GM18868 (cell line): ENCODE data around the gene DNAAF5.

Source experiments
- ATAC-seq: cut with Tn5 transposase; IDR thresholded peaks from one replicate; pipeline ENCODE4 v1.9.1; 2021; ENCODE audit warnings: mild to moderate bottlenecking, moderate library complexity; ENCODE audit not compliant: unreplicated experiment

DNAAF5 gene

DNA sequence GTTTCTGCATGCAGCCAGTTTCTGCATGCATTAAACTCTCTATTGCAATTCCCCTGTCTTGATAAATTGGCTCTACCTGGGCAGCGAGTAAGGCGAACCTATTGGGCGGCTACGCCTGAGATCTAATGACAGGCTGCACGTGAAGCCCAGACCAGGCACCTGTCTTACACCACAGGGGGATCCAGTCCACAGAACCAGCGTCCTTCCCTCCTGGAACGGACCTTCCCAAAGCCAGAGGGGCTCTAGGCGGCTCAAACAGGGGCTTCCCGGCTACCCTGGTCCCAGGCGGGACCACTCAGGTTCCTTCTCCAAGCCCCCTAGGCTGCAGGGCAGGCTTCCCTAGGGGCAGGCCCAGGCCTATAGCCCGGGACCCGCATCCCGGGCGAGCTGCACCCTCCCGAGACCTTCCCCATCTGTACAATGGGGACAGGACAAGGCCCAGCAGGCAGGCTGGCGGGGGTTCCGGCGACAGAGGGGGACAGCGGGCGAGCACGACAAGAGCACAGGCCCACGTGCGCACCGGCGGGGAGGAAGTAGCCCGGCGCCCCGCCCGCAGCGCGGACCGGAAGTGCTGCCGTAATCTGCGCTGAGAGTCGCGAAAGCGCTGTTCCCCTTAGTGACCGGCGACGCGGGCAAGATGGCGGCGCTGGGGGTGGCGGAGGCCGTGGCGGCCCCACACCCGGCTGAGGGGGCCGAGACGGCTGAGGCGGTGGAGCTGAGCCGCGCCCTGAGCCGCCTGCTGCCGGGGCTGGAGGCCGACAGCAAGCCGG is at the start of gene DNAAF5:
TSS of gene DNAAF5 (plus strand) at position 616 of the 770 bp plus-strand sequence. CDS start at position 638, 22 bp downstream.
- peak; percentile 90 for ATAC-seq

DNA sequence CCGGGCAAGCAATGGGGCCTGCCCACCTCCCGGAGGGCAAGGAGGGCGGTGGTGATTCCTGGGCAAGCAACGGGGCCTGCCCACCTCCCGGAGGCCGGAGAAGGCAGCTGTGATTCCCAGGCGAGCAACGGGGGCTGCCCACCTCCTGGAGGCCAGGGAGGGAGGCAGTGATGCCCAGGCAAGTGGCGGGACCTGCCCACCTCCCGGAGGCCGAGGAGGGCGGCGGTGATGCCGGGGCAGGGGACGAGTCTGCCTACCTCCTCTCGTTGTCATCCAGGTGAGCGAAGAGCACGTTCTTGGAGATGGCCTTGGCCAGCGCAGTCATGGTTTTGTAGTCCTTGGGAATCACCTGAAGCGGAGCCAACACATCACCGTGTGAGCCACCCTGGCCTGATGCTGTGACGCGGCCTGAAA is 49.5 kb upstream of the DNAAF5 start:
- ATAC-seq, result no peak

DNA sequence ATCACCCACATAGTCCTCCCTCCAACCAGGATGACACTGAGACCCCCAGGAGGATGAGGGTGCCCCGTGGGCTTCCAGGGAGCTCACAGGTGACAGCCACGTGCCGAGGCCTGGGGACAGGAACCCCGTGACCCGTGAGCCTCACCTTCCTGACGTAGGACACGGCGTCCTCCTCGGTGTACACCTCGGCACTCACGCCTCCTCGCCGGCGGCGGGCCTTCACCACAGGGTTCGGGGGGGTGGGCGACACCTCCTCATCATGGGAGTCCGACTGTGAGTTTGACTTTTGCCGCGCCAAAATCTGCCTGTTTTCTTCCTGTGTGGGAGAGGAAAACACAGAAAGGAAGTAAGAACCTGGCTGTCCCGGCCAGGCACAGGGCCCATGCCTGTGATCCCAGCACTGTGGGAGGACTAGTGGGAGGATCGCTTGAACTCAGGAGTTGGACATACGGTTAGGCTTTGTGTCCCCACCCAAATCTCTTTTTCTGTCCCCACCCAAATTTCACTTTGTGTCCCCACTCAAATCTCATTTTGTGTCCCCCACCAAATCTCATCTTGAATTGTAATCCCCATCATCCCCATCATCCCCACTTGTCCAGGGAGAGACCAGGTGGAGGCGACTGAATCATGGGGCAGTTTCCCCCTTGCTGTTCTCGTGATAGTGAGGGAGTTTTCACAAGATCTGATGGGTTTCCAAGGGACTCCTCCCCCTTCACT is 45.9 kb upstream of the DNAAF5 start:
- no peak for ATAC-seq

DNA sequence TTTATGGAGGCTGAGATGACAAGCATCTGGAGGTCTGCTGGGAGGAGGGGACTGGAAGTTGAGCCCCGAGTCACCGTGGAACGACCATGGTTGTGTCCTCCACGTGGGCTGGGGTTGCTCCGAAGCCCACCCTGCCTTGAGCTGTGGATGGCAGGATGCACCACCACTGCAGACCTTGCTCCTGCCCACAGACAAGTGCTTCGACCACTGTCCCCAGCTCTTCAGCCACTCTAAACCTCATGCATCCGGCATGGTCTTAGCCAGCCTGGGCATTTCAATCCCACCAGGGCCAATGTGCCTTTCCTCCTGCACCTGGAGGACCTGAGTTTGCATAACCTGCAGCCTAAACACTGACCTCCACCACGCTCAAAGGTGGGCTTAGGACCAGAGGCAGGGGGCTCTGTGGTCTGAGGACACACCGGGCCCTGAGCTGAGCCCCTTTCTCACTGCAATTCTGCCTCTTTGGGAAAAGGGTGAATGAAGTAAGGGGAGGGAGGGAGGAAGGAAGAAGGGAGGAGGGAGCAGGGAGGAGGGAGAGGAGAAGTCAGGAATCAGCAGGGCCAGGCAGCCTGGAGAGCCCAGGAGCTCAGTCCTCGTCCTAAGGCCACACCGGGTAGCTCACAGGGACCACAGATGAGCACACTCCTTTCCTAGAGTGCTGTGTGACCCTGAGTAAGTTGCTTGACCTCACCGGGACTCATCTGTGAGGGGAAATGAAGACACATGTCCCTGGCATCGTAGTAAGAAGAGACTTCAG is 44.8 kb upstream of the DNAAF5 start:
- ATAC-seq, result no peak

DNA sequence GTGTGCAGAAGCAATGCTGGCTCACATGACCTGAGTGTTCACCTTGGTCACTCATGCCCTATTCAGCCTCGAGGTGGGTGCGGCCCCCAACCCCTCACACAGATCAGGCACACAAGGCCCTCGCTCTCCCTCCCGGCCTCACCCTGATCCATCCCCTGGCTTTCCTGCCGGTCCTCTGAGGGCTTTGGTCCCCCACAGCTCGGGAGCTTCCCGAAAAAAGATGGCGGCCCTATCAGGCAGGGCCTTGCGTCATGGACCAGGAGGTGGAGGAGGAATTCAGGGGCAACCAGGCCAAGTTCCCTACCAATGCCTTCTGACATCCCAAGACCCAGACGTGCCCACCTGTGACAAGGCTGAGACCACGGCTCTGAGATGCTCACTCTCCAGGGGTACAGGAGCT is 43.7 kb upstream of the DNAAF5 start:
- ATAC-seq, result no peak

DNA sequence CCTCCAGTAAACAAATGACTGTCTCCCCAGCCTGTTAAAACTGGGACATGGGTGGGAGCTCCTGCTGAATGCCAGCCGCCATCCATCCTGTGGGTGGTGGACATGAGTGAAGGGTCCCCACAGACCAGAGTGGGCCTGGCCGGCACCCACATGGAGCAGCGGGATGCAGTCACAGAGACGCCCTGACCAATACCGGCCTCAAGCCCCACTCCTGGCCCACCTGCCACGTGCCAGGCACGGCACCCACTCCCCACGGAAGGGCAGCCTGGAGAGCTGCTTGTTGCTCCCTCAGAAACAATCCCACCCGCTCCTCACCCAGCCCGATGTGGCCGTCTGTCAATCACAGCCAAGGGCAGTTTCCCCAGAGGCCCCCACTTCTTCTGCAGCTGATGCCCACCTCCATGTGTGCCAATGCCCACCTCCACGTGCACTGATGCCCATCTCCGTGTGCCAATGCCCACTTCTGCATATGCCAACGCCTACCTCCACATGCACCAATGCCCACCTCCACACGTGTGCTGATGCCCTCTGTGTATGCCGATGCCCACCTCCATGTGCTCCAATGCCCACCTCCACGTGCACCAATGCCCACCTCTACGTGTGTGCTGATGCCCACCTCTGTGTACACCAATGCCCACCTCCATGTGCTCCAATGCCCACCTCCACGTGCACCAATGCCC is 42.8 kb upstream of the DNAAF5 start:
- ATAC-seq, result no peak

DNA sequence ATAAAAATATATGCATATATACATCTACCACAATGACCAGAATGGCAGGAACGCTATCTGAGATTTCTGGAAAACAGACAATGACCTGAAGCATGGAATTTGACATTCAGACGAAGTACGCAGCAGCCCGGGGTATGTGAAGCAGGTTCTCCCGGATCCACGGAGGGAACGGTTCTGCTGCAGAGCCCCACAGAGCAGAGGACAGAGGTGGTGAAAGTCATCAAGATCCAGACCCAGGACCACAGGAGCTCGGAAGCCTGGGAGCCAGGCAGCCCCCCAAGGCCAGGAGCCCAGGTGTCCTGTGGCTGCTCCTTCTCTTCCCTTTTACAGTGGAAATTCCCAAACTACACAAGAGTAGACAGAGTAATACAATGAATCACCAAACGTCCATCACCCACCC is 42.1 kb upstream of the DNAAF5 start:
- ATAC-seq, result no peak

DNA sequence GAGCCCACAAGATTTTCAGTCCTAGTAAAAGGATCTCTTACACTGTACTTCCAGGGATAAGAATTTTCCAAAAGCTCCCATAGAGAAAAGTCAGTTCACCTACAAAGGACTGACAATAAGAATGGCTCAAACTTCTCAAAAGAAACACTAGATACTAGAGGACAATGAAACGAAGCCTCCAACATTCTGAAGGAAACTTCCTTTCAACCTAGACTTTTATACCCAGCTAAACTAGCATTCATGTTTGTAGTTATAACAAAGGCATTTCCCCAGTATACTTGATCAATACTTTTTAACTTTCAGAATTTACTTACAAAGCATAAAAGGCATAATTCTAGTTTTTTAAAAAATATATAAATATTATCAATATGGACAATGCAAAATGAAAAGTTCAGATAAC is 41.0 kb upstream of the DNAAF5 start:
- no peak for ATAC-seq

DNA sequence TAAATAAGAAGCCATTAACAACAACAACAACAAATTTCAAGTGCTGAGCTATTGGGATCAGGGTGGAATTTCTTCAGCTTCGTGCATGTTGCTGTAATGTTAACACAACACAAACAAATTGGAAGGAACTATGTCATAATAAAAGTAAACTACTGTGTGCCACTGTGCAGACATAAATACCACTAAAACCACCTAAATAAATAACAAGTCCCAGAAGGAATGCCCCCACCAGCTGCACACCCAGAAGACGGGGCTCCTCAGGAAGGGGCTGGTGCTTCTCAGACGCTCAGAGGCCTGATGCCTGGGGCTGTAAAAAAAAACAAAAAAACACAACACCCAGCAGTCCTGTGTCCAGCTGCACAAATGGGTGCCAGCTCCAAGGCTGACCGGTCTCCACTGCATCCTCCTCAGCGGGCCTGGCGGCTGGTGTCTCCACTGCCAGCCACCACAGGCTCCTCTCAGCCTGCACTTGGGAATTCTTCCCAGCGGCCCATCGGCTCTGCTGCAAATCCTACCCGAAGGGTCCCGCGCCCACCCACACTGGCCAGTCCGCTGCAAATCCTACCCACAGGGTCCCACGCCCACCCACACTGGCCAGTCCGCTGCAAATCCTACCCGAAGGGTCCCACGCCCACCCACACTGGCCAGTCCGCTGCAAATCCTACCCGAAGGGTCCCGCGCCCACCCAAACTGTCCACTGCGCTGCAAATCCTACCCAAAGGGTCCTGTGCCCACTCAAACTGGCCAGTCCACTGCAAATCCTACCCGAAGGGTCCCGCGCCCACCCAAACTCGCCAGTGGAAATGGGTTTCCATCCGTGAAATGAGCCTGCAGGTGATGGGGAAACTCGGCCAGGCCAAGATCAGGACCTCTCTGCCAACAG is 35.8 kb upstream of the DNAAF5 start:
- no peak for ATAC-seq

DNA sequence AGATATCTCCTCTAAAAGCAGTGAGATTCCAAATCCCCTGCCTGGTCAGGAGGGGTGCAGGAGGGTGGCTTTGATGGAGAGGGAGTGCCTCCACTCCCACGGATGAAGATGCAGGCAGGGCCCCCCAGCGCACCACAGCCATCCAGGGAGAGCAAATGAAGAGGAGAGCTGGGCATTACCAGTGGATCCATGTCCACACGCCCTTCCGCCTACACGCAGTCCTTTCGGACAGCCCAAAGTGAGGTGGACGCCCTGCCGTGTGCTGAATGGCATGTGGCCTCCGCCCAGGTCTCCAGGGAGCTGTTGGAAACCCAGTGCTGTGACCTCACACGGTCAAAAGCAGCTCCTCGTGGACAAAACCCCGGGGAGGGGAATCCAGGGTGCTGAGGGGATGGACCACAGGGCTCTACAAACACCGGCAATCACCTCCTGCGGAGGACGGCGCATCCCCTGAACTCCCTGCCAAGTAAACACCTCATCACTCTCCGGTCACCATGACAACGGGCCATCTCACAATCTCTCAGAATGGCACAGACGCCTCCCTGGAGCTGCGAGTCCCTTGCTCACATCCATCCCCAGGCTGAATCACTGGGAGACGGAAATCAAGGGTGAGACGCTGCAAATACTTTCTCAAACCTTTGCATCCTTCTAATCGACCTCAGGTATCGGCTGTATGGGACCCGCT is 35.0 kb upstream of the DNAAF5 start:
- no peak for ATAC-seq

DNA sequence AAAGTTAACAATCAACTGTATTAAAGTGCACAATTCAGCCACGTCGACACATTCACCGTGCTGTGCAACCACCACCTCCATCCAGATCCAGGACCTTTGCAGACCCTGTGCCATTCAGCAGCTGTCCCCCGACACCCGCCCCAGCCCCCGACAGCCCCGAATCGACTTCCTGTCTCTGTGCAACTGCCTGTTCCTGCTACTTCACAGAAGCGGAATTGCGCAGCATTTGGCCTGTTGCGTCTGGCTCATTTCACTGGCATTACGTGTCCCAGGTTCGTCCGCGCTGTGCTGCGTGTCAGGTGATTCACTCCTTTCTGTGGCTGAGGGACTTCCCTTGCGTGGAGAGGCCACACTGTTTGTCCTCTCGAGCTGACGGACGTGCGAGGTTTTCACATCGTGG is 33.2 kb upstream of the DNAAF5 start:
- no peak for ATAC-seq

DNA sequence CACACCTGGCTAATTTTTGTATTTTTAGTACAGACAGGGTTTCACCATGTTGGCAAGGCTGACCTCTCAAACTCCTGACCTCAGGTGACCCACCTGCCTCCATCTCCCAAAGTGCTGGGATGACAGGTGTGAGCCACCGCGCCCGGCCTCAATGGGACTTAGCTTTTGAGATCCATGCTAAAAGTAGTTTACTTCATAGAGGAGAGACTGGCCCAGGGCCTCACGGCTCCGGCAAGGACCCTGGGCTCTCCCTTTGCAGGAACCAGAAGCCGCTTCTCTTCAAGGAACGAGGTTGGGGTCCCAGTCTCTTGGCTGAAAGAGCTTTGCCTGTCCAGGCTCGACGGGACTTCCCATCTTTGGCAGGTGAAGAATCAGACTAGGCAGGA is 30.1 kb upstream of the DNAAF5 start:
- no peak for ATAC-seq

DNA sequence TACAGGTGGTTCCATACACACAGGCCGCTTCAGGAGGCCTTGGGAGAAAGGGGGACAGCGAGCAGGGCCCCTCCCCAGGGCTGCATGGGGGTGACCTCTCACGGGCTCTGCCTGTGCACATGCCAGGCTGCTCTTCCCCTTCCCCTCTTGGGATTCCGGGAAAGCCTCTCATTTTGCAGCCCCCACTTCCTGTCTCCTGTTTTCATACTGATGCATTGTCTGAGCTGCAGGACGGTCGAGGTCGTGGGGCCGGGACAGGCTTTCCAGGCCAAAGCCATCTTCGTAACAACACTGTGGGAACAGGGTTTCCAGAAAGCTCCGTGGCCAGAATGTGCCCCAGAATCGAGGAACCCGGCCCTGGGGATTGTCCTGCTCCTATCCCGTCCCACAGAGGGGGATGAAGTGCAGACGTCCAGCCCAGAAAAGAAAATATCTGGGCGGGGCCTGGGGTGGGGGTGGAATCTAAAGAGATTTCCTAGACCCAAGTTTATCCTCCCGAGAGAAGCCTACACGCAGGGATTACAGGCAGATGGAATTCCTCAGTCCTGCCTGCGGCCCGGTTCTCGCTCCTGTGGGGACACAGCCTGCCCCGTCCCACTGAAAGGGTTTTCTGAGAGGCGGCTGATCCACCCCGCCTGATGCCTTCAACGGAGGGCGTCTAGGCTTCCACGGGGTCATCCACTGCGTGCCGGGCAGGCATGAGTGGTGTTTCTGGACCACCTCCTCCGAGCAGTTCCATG is 29.5 kb upstream of the DNAAF5 start:
- ATAC-seq, result no peak

DNA sequence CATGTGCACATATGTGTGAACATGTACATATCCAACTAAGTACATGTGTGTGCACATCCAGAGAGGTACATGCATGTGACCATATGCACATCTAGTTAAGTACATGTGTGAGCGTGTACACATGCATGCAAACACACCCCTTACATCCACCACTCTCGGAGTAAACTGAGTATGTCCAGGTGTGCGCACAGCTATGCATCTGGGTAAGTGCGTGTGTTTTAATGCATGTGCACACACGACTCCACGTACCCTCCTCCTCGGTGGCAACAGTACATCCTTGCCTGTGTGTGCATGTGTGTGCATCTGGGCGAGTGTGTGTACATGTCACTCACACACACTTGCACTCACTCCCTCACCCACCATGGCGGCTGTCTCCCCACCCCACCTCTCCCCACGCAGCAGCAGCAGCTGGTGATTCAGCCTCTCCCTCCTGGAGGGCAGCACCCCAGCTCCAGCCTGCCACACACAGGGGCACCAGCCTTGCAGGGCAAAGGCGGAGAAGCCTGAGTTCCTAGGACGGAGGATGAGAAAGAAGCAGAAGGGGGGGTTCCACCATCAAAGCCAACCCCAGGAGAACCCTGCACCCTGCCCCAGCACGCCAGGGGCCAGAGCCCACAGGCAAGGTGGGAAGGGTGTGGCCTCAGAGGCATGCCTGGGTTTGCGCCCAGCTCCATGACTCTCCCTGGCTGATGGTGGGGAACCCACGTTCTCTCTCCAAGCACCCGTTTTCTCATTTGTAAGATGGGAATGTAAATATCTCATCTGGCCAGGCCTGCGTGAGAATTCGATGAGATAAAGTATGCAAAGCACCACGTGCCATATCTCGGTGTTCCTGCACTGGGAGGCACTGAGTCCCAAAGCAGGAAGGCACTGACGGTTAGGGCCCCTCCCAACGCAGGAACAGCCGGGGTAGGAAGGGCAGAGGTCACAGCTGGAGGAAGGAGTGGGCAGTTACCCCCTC is 27.7 kb upstream of the DNAAF5 start:
- no peak for ATAC-seq

DNA sequence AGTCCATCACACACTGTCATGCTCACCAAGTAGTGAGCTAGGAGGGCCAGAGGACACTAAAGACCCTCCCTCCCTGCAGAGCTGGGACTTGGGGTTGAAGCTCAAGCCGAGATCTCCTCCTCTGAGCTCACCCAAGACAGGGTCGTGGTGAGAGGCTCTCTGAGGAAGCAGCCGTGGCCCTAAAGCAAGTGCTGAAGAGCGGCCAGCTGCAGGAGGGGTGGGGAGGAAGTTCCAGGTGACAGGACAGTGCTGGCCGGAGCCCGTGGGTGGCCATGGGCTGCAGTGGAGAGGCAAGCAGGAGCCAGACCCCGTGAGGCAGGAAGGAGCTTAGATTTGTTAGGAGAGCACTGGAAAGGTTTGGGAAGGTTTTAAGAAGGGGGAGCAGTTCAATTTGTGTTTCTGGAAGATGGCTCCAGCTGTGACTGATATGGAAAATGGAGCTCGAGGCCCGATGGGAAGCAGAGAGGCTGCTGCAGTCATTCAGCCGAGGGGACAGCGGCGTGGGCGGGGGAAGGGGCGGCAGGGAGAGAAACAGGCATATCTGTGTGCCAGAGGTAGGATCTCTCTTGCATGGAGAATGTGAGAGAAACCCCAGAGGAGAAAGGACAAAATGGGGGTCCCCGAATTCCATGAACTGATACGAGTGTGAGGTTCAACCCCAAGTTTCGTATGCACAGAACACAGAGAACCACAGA is 26.9 kb upstream of the DNAAF5 start:
- ATAC-seq, result no peak

DNA sequence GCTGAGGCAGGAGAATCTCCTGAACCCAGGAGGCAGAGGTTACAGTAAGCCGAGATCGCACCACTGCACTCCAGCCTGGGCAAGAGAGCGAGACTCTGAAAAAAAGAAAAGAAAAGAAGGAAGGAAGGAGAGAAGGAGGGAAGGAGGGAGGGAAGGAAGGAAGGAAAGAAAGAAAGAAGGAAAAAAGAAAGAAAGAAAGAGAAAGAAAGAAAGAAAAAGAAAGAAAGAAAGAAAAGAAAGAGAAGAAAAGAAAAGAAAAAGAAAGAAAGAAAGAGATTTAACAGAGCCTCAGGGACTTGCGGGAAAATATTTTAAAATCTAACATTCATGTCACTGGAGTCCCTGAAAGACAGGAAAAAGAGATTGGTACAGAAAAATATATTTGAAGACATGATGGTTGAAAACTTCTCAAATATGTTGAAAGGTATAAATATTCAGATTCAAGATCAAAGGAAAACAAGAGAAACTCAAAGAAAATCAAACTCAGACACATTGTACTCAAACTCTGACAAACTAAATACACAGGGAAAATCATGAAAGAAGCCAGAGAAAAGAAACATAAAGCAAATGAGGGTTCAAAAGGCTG is 25.3 kb upstream of the DNAAF5 start:
- no peak for ATAC-seq

DNA sequence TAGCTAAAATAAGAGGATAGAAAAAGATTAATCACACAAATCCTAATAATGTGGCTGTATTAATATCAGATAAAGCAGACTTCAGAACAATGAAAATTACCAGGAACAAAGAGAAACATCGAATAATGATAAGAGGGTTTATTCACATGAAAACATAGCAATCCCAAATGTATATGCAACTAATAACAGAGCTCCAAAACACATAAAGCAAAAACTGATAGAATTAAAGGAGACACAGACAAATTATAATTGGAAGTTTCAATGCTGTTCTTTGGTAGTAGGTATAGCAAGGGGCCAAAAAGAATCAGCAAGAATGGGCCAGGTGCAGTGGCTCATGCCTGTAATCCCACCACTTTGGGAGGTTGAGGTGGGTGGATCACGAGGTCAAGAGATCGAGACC is 23.4 kb upstream of the DNAAF5 start:
- no peak for ATAC-seq
